Stimulated activated CD4-positive, alpha-beta T cell treated with anti-CD3 and anti-CD28 coated beads, TNF-alpha, amount 100 ng/mL, for 48 hours (primary cell): Measurements from ENCODE around the gene PIGC.

Experiments used
- DNase-seq, 3 donors: peaks; one replicate each; pipeline ENCODE4 v3.0.0-alpha.2; 2020; ENCODE audit warnings: low read depth in 3 of 3

PIGC gene

DNA sequence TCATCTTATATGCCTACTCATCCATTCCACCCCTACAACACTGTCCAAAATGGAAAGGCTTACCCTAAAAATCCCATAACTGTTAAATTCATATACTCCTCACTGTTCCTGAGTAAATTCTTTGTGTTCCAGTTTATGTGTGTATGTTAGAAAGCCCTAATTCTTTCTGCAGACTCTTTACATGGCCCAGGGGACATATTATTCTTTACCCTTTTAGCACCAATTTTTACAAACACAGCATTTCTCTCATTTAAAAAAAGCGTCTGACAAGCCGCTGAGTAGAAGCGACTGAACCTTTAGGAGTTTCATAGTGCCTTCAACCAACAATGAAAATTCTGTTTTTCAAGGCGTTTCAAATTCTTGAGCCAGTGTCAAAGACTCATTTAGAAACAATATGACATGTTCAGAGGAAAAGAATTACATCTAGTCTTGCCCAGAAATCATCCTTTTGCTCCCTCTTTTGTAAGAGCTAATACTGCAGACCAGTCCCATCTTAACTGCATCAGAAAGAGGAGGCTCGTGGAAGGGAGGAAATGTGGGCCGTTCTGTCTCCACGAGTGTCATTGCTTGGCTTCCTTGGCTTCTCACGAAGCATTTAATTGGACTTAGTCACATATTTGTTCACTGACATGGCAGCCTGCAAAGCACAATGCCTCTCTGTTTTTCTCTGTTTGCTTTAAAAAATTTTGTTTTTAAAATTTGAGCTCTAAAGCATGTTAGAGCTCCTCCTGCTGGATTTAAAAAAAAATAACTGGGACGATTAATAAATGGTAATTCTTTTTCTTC lies 44.7 kb downstream of the PIGC start:
- peak in 1 of 3 donors; percentile 3 for DNase-seq

DNA sequence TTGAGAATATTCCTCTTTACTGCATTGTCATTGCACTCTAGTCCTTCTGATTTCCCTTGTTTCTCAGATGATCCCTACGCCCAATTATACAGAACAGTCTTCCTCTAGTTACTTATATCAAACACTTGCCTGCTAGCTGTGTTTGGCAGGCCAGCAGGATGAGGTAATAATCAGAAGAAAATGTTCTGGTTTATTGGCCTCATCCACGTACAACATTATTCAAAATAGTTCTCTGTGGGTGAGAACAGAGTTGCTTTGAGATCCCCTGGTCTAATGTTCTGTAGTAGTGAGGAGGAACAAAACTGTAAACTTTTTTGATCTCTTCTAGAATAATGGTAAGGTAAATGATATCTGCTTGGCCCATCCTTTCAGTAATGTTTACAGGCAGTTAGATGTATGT lies 45.7 kb downstream of the PIGC start:
- DNase-seq = no peak

DNA sequence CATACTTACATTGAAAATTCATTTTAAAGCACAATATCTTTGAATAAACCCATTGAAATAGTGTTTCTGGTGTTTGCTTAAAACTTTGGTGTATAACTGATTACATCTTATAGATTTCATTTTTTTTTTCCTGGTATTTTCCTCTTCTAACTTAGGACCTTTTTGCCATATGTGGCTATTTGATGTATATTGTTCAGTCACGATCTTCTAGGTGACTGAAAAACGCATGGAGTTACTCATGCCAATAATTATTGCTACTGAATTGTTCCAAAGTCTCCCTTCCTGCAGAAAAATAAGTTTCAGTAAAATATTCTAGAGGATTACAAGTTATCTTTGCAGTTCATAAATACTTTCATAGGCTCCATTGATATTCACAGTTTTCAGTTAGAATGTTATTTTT lies 46.2 kb downstream of the PIGC start:
- no peak for DNase-seq

DNA sequence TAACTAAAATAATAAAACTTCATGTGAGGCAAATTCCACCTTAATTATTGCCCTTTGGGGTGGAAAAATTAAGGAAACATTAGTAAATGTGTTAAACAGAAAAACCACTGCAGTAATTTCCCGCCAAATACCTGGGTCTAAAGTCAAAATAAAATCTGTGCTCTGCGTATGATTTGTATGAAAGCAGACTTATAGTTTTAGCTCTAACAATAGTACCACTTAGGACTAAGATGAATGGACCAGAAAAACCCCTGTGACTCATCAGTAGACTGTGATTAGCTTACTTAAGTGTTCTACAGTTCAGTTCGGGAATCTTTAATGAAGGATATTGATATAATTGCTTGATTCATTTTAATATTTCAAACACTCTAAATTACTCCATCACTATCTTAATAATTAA lies 46.6 kb downstream of the PIGC start:
- no peak for DNase-seq

DNA sequence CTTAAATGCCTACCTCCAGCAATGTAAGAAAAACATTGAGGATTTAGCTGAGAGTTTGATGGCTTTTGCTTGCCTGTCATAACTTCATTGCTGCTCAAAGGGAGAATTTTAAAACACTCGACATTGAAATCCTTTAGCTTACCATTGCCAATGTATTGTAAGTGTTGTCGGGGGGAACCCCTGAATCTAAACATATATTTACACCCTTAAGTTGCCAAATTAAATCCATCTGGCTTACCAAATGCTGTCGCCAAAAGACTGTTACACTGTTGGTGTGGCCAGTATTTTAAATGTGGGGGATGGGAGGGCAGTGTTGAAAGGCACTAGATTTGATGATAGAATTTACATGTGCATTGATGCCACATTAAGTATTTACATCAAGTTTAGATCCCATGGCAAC lies 48.3 kb downstream of the PIGC start:
- no peak for DNase-seq

- DNase-seq = no peak
Measured at GRCh38 chr1:172394811-172395210, 49.1 kb downstream of the PIGC start.

DNA sequence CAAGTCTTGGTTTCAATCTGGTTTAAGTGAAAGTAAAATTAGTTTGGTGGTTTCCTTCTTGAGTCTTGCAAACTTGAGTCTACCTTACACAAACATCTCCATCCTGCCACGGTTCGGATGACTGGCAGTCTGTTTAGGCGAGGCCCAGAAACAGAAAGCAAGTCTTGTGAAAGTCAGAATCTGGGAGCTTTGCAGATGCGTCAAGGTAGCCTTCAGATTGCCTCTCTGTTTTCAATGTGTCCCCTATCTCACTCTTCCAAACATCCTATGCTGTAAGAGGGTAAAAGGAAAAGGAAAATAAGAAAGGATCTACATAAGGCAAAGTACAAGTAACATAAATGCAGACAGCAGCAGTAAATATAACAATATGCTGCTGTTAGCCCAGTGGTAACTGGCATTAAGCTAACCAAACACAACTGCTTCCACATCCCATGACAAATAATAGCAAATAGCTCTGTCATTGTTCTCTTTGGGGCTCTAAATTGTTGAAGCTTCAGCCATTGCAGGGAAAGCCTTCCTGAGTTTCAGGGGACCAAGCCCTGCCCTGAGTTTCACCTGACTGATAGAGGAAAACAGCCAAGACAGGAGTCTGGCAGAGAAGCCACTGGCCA lies 49.6 kb downstream of the PIGC start:
- peak; percentile 30 to 62 (median 39) for DNase-seq

DNA sequence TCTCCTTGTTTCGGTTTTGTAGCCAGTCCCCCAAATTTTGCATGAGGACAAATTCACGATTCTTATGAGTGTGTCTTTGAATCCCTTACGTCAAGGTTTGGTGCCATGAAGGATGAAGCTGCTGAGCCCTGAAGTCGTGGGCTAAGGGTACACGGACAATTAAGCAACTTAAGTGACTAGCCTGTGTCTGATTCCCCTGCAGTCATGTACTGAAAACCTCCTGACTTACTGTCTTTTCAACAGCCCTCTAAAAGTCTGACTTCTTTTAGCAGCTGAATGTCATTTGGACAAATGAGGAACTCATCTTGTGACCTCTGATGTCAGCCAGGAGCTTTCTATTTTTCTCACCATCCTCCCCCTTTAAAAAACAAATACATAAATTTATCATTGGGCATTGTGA lies 50.5 kb downstream of the PIGC start:
- DNase-seq = no peak

DNA sequence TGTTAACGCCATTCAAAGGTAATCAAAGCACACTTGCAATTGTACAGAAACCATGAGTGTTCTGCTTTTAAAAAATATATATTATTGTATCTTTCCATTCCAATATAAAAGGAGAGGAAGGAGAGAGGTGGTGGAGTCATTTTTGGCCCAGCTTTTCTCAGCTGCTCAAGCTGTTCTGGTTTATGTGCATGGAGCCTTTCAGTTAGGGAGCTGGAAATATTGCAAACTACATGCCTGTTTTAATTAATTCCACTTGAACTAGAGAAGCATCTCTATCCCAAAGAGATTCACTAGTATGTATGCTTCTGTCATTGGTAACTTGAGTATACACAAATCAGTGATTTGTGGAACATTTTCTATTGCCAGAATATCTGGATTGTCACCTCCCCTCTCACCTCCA lies 51.9 kb downstream of the PIGC start:
- no peak for DNase-seq
